HEK293T (cell line): ENCODE results near the gene NIM1K.

Experiments
- BHLHE40 ChIP-seq: fragments of 450-650 bp; IDR thresholded peaks from 2 replicates; pipeline ENCODE4 v1.6.1; 2016; ENCODE audit warnings: mild to moderate bottlenecking, moderate library complexity, borderline replicate concordance
- ELF4 ChIP-seq: fragments of 450-650 bp; IDR thresholded peaks from 2 replicates; pipeline ENCODE4 v1.6.1; 2017; ENCODE audit warnings: antibody characterized with exemption
- HDGF ChIP-seq: fragments of 450-650 bp; IDR thresholded peaks from 2 replicates; pipeline ENCODE4 v1.6.1; 2017; ENCODE audit warnings: antibody characterized with exemption, borderline replicate concordance
- LEF1 ChIP-seq: fragments of 450-650 bp; IDR thresholded peaks from 2 replicates; pipeline ENCODE4 v1.6.1; 2017; ENCODE audit warnings: mild to moderate bottlenecking, borderline replicate concordance
- TARDBP ChIP-seq: fragments of 450-650 bp; IDR thresholded peaks from 2 replicates; pipeline ENCODE4 v1.6.1; 2016

DNA sequence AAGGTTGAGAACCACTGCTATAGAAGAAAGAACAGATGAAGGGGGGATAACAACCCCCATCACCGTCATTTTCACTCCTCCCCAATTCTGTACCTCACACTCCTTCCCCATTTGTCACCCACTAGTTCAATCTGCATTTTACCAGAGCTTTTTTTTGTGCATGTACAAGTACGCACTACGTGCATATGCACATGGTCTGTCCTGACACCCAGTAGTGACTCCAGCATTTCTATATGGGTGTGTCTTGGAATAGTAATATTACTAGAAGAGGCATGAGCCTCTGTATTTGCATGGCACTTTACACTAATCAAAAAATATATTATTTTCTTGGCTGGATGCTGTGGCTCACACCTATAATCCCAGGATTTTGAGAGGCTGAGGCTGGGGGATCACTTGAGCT lies 38.7 kb downstream of the NIM1K start:
- TF ChIP-seq HDGF (no peak), LEF1 (no peak), TARDBP (no peak), ELF4 (no peak), BHLHE40 (no peak)
